ENCODE data around the gene LAMB1. TPM values are rescaled to one million over a fixed set of nuclear protein-coding genes. Genes with fewer than 3 reads are reported as not detected.

Gene LAMB1
- total RNA-seq, 1 donor from 2014 or later = 198 TPM

GRCh38 chr7:108017776-108018151, 14.8 kb upstream of the LAMB1 start:
- DNase-seq (ENCODE audit: low spot score) = no peak

- DNase-seq (ENCODE audit: low spot score) = no peak
These were observed 14.1 kb upstream of the LAMB1 start for GRCh38 chr7:108016841-108017775.

GRCh38 chr7:108015740-108016139, 12.8 kb upstream of the LAMB1 start:
- DNase-seq (ENCODE audit: low spot score) = no peak

GRCh38 chr7:108014747-108015682, 12.1 kb upstream of the LAMB1 start:
- no peak for DNase-seq (ENCODE audit: low spot score)

- no peak for DNase-seq (ENCODE audit: low spot score)
These were observed 11.3 kb upstream of the LAMB1 start for GRCh38 chr7:108014215-108014614.

- DNase-seq (ENCODE audit: low spot score) = no peak
These were observed 9.8 kb upstream of the LAMB1 start for GRCh38 chr7:108012499-108013430.

GRCh38 chr7:108010377-108010776, 7.4 kb upstream of the LAMB1 start:
- no peak for DNase-seq (ENCODE audit: low spot score)

GRCh38 chr7:108009873-108010272, 6.9 kb upstream of the LAMB1 start:
- no peak for DNase-seq (ENCODE audit: low spot score)

GRCh38 chr7:108008827-108009226, 5.9 kb upstream of the LAMB1 start:
- DNase-seq (ENCODE audit: low spot score) = no peak

- no peak for DNase-seq (ENCODE audit: low spot score)
These were observed 5.3 kb upstream of the LAMB1 start for GRCh38 chr7:108008240-108008639.

- DNase-seq (ENCODE audit: low spot score) = no peak
These were observed 4.8 kb upstream of the LAMB1 start for GRCh38 chr7:108007762-108008161.

GRCh38 chr7:108007261-108007660, 4.3 kb upstream of the LAMB1 start:
- DNase-seq (ENCODE audit: low spot score) = no peak

GRCh38 chr7:108004220-108005142, 1.5 kb upstream of the LAMB1 start:
- no peak for DNase-seq (ENCODE audit: low spot score)

GRCh38 chr7:108003599-108003935, 606 bp upstream of the LAMB1 start:
- no peak for DNase-seq (ENCODE audit: low spot score)

GRCh38 chr7:108001764-108002725, 916 bp downstream of the LAMB1 start:
- DNase-seq (ENCODE audit: low spot score) = no peak

- peak; percentile 52 for DNase-seq (ENCODE audit: low spot score)
These were observed 1.8 kb downstream of the LAMB1 start for GRCh38 chr7:108000875-108001763.

GRCh38 chr7:107999779-108000560, 3.0 kb downstream of the LAMB1 start:
- no peak for DNase-seq (ENCODE audit: low spot score)
